HPDE6-E6E7 (cell line): Measurements from ENCODE around the gene DNAJB12.
"Not testable (repeated sequence)": the region's sequence is repeated elsewhere in the genome, so short reads cannot be mapped to it uniquely, and the experiment has no call there.

Experiments used
- DNase-seq: peaks from one replicate; pipeline ENCODE4 v3.0.0; 2011; ENCODE audit warnings: missing footprints; ENCODE audit errors: extremely low spot score

Gene DNAJB12

GRCh38 chr10:72353028-72353964, 1.4 kb downstream of the DNAJB12 start:
- DNase-seq: no peak

GRCh38 chr10:72351479-72351878, 3.2 kb downstream of the DNAJB12 start:
- DNase-seq: no peak

DNA sequence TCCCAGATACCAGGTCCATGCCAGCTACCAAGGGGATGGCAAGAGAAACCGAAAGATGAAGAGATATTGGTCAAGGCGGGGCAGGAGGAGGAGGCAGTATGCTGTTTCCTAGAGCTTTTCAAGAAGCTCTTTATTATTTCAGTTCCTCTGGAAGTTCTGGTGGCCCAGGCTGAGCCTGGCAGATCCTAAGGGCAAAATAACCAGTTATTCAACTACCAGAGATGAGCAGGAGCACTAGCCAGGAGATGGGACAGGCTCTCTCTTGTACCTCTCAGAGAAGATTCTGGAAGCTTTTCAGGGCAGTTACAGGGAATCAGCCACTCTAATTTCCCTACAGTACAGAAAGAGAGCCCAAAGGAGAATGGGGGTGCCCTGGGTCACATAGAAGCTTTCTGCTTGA, 5.3 kb downstream of the DNAJB12 start:
- no peak for DNase-seq

- no peak for DNase-seq
Measured at GRCh38 chr10:72348282-72348681, 6.4 kb downstream of the DNAJB12 start.

DNA sequence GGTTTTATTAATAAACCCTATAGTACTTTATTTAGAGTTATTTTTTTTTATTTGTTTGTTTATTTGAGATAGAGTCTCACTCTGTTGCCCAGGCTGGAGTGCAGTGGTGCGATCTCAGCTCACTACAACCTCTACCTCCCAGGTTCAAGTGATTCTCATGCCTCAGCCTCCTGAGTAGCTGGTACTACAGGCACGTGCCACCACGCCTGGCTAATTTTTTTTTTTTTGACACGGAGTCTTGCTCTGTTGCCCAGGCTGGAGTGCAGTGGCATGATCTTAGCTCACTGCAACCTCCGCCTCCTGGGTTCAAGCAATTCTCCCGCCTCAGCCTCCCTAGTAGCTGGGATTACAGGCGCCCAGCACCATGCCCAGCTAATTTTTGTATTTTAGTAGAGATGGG, 8.6 kb downstream of the DNAJB12 start:
- not testable (repeated sequence) for DNase-seq

DNA sequence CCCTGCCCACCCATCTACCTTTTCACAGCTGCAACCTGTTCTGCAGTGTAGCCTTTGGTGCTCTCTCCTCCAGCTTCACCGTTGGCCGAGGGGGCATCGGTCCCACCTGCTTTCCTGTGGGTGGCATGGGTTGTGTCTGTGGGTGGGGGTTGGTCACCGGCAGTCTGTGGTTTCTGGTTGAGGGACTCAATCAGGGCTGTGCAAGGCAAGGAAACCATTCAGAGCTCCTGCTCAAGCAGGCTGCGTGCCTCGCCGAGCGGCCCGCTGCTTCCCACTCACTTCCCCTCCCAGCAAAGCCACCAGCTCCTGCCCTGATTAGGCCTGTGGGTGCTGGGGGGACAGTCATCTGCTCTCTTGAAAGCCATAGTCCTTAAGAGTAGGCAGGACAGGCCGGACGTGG, 9.8 kb downstream of the DNAJB12 start:
- no peak for DNase-seq

DNA sequence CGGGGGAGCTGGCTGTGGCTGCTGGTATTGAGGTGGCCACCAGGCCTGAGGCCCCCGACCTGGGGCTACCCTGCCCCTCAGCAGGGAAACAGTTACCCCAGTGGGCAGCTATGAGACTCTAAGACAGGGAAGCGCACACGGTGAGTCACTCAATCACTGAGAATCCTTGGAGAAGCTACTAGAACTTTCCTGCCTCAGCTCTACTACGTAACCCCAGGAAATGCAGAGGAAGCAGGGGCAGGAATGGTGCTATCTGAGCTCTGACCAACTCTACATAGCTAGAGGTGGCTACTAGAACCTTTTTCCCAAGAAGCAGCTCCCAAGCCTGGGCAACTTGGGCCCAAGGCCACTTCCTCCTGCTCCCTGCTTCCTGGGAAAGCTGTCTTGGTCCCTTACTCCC, 11.8 kb downstream of the DNAJB12 start:
- DNase-seq: no peak

DNA sequence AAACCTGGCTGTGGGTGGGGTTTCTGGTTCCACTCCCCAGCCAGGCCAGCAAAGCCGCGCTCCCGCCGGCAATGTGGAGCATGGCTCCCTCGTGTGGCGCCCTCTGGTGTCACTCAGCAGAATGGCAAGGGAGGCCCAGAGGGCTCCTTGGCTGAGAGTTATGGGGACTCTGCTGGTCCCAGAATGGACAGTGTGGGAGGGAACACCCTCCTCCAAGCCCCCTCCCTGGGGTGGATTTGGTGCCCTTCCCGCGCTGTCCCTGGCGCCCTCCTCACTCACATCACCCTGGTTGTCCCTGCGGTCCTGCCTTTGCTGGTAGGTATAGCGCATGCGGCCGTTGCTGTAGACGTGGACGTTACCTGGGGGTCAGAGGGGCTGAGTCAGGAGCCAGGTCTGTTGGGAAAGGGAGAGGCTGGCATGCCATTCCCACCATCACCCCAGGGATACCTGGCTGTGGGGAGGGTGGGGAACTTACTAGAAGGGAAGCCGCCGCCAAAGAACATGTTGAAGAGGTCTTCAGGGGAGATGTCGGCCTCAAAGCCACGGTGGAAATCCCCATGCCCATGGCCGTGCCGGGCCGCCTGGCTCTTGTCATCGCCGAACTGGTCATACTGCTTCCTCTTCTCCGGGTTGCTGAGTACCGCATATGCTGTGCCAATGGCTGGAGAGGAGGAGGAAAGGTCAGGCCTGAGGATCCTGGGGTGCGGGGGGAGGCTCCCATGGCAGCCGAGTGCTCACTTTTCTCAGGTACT, 14.0 kb downstream of the DNAJB12 start:
- DNase-seq: peak; percentile 36

DNA sequence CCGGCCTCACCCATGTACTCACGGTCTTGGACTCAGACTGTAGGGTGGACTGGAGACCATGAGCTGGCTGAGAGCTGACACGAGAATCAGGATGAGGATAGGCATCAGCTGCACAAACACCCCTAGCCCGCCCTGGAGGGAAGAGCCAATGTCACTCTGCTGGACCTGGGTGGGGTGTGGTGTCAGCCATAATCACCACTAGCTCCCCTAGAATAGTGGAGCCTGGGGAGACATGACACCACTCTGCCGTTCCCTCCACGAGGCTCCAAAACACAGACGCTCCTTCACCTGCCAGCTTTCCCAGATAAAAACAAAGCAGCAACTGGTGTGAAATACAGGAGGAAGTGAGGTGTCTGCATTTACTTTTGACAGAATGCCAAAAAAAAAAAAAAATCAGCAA, 16.5 kb downstream of the DNAJB12 start:
- DNase-seq: no peak

DNA sequence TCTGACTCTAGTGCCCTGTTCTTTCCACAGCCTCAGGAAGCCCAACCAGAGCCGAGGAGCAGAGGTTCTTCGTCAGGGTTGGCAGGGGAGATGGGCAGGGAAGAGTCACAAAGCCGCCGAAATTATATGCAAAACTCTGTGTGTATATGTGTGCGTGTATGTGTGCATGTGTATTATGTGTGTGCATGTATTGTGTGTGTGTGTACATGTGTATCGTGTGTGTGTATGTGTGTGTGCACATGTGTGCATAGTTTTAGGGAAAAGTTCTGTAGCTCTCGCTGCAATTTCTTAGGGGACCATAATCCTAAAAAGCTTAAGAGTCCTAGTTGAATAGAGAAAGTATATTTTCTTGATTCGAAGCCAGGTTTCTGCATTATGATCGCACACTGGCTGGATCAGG, 17.0 kb downstream of the DNAJB12 start:
- no peak for DNase-seq

- peak; percentile 35 for DNase-seq
Measured at GRCh38 chr10:72337039-72337629, 17.6 kb downstream of the DNAJB12 start.

DNA sequence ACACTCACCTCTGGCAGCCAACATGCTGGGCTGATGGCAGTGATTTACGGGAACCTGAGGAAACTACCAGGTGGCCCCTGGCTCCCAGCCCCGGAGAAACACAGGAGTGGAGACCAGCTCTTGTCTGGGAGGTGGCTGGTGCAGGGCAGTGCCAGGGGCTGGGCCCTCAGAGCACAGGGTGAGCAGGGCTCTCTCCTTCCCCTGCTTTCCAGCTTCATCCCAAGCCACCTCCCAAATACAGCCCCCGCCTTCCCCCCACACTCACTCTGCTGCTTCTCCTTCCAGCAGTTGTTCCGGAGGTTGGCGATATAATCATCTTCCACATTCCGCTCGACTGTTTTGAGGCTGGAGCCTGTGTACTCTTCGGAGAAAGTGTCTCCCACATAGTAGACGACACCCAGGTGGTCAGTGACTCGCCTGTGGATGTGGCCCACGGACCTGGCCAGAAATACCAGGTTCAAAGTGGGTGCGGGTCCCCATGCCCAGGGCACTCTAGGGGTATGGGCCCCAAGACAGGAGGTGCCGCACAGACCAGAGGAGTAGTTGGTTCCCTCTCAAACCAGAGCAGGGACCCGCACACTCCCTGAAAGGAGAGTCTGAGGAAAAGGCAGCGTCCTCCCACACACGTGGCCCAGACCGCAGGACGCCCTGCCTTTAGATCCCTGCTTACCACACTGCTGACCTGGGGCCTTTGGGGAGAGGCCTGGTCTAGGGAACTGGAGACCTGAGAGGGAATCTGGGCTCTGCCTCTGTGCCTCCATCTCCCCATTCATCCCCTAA, 18.3 kb downstream of the DNAJB12 start:
- DNase-seq: no peak

DNA sequence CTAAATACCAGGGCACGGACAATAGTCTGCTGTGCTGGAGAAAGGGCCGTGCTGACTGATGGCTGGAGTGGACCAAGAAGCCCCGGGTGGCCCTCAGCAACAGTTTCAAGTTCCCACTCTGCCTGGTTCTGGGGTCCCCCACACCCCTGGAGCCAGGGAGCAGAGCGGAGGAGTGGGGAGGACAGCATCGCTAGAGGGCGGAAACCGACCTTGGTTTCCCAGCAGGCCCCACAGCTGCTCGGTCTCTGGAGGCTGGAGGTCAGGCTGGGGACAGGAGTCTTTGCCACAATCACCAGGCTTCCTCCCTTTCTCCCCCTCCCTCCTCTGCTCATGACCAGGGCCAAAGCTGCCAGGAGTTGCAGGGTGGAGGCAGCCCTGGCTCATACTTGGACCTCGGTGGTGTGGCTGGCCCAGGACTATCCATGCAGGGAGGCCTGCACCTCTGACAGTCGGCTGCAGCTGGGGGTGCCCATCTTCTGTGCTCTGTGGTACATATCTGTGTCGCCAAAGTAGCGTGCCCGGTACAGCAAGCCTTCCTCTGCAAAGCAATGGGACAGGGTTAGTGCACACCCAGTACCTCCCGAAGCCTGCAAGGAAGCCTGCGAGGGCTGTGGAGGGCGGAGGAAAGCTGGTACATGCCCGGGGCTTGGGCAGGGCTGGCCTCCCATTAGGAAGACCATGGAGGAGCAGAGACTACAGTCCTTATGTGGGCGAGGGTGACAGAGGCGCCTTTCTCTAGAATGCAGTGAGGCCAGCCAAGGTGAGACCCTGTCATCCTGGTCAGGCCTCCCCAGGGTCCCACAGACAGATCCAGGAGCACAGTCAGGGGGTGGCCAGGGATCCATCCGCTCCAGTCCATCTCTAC, 19.1 kb downstream of the DNAJB12 start:
- DNase-seq: no peak

- peak; percentile 66 for DNase-seq
Measured at GRCh38 chr10:72334825-72335393, 19.8 kb downstream of the DNAJB12 start.

DNA sequence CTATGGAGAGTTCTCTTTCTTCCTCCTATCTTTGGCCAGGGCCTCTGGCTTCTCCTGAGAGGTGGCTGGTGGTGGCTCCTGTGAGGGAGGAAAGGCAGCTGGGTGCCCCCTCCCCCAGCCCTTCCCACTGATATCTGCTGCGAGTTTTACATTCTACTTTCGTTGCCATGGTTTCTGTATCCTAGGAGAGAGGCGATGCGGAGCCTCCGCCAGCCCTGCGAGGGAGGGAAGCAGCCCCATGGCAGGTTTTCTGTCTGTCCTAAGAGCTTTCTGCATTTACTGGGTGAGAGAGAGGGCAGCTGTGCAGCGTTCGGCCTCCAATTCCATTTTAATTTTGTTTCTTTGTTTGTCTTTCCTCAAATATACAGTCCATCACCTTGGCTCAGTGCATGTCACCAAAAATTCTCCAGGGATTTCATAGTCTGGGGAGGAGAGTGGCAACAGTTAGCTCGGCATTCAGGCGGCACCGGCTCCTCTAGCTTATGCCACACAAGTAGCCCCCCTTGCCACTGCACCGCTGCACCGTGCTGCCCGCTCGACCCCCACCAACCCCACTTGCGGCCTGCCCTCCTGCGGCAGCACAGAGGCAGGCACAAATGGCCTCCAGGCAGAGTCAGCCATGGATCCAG, 20.4 kb downstream of the DNAJB12 start:
- no peak for DNase-seq

- DNase-seq: no peak
Measured at GRCh38 chr10:72333112-72334015, 21.4 kb downstream of the DNAJB12 start.

- no peak for DNase-seq
Measured at GRCh38 chr10:72332423-72333111, 22.2 kb downstream of the DNAJB12 start.
